Breast epithelium (tissue), 3 donors: Measurements from ENCODE around the gene CCDC167.

Source experiments
- CTCF ChIP-seq, 3 donors: fragments of 450-650 bp; IDR thresholded peaks; one replicate each; pipeline ENCODE4 v1.5.1; 2016 to 2017; ENCODE audit warnings: antibody characterized with exemption in 3 of 3, mild to moderate bottlenecking in 3 of 3, moderate library complexity in 3 of 3
- POLR2A ChIP-seq: fragments of 450-650 bp; IDR thresholded peaks from one replicate; pipeline ENCODE4 v1.6.1; 2016; ENCODE audit warnings: antibody characterized with exemption, mild to moderate bottlenecking, moderate library complexity
- POLR2AphosphoS5 ChIP-seq, 3 donors: sonication (generic); formaldehyde crosslinking; IDR thresholded peaks; one replicate each; pipeline ENCODE4 v1.6.1; 2017; ENCODE audit warnings: antibody characterized with exemption in 3 of 3

- TF ChIP-seq CTCF (IDR thresholded peaks at IDR 0.05) (no peak), POLR2A (no peak), POLR2AphosphoS5 (IDR thresholded peaks at IDR 0.05) (no peak)
Observed at GRCh38 chr6:37537548-37537947, 37.9 kb upstream of the CCDC167 start.
